Epithelial cell of proximal tubule (primary cell): ENCODE data around the gene LACRT. TPM values are rescaled to one million over a fixed set of nuclear protein-coding genes. Genes with fewer than 3 reads are reported as not detected.

Source experiments
- DNase-seq: peaks from one replicate; pipeline ENCODE4 v3.0.0-alpha.2; 2011; ENCODE audit warnings: low read depth
- H3K4me3 ChIP-seq: 2 replicates; pipeline ENCODE4 v1.5.1; 2011; ENCODE audit warnings: low read depth, mild to moderate bottlenecking, low read length
- CTCF ChIP-seq: conservative IDR thresholded peaks from 2 replicates; pipeline ENCODE4 v1.5.1; 2012; ENCODE audit warnings: low read depth, mild to moderate bottlenecking, low read length
- total RNA-seq: library from RNA; depleted of rRNA; stranded (reverse); fragments of >200 nt; gene quantifications from 2 replicates; pipeline ENCODE4 v1.2.3, GENCODE V29; 2015

LACRT gene
- total RNA-seq, 1 donor from 2014 or later: not detected

GRCh38 chr12:54602661-54603060 is 32.0 kb downstream of the LACRT start:
- no peak for TF ChIP-seq CTCF
- no peak overlapping the region for H3K4me3 ChIP-seq
- DNase-seq: no peak

- H3K4me3 ChIP-seq: no peak overlapping the region
- TF ChIP-seq CTCF: no peak
- DNase-seq: no peak
Measured at GRCh38 chr12:54601841-54602240, 32.9 kb downstream of the LACRT start.

GRCh38 chr12:54598970-54599369 is 35.7 kb downstream of the LACRT start:
- TF ChIP-seq CTCF: no peak
- no peak overlapping the region for H3K4me3 ChIP-seq
- no peak for DNase-seq

GRCh38 chr12:54596526-54596946 is 38.2 kb downstream of the LACRT start:
- TF ChIP-seq CTCF: peak; percentile 95

GRCh38 chr12:54595471-54595870 is 39.2 kb downstream of the LACRT start:
- no peak for DNase-seq
- TF ChIP-seq CTCF: no peak
- no peak overlapping the region for H3K4me3 ChIP-seq

More at GRCh38 chr12:54596526-54596946, 38.2 kb downstream of the LACRT start:
- H3K4me3 ChIP-seq: no peak overlapping the region
- no peak for DNase-seq

- no peak for TF ChIP-seq CTCF
- H3K4me3 ChIP-seq: no peak overlapping the region
- peak; percentile 73 for DNase-seq
Measured at GRCh38 chr12:54593725-54594124, 41.0 kb downstream of the LACRT start.

- no peak for DNase-seq
- no peak for TF ChIP-seq CTCF
- H3K4me3 ChIP-seq: no peak overlapping the region
Measured at GRCh38 chr12:54593135-54593534, 41.6 kb downstream of the LACRT start.
